Measurements from ENCODE around the gene AIF1L. TPM values are rescaled to one million over a fixed set of nuclear protein-coding genes. Genes with fewer than 3 reads are reported as not detected.

AIF1L gene
- total and polyA plus RNA-seq, 4 donors = 0.61 to 1.8 (median 1.2) TPM

DNA sequence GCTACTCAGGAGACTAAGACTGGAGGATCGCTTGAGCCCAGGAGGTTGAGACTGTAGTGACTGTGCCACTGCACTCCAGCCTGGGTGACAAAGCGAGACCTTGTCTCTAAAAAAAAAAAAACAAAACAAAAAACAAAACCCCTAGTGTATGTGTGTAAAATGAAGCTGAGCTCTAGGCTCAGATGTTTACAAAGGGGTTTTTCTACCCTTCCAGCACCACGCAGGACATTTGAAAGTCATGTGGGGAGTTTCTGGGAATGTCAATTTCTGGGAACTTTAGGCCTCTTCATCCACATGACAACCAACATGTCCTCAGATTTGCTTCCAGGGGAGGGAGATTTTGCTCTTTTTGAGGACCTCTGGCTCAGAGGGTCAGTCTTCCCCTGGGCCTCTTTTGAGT, 42.4 kb upstream of the AIF1L start:
- no peak for DNase-seq (ENCODE audit: low spot score)
- no peak for TF ChIP-seq JUND (IDR thresholded peaks at IDR 0.05)
- no peak for TF ChIP-seq TAF1 (conservative IDR thresholded peaks at IDR 0.05)
- TF ChIP-seq YY1 (IDR thresholded peaks at IDR 0.05) = no peak
- no peak for TF ChIP-seq MAX (IDR thresholded peaks at IDR 0.05)
- TF ChIP-seq SP1 (IDR thresholded peaks at IDR 0.05) = no peak
- TF ChIP-seq HNF4G (IDR thresholded peaks at IDR 0.05) = no peak
- no peak for TF ChIP-seq FOXA1 (IDR thresholded peaks at IDR 0.05)
- no peak for TF ChIP-seq RXRA (IDR thresholded peaks at IDR 0.05)
- no peak for TF ChIP-seq HNF4A (conservative IDR thresholded peaks at IDR 0.05)
- no peak for TF ChIP-seq FOXA2 (IDR thresholded peaks at IDR 0.05)
- 88% methylated on average over 3 of the region's 3 CpGs for WGBS

DNA sequence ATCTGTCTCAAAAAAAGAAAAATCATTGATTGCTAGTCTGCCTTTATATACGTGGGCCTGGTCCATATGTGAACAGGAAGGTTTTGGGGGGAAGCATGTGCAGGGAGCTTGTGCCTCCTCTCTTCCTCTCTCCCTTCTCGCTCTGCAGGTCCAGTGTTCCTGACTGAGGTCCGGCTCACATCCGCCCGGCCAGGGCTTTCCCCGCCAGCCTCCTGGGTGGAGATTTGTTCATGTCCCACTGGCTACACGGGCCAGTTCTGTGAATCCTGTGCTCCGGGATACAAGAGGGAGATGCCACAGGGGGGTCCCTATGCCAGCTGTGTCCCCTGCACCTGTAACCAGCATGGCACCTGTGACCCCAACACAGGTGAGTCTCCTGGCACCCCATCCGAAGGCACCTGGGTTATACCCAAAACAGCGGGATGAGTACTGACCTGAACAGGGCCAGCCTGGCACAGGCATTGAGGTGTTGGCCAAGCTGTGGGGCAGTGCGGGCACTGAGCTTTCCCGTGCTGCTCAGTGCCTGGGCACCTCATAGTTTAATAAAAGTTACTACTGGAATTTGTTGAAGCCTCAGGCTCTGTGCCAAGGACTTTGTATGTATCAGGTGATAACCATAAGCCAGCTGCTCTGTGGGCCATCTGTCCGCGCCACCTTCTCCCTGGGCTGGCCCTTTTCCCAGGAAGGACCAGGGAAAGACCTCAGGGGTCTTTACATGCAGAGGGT, 39.4 kb upstream of the AIF1L start:
- no peak overlapping the region for H3K27ac ChIP-seq (ENCODE audit: low read depth in 1 of 2, low read length in 2 of 2)
- H3K4me1 ChIP-seq (ENCODE audit: control insufficient read depth in 4 of 4, insufficient read depth in 4 of 4, low read length in 3 of 4) = no peaks in the 10 kb centered on the region
- H3K9me3 ChIP-seq (ENCODE audit: control insufficient read depth in 4 of 4, low read length in 3 of 4) = no peaks in the 10 kb centered on the region
- 89% methylated on average over 14 of the region's 14 CpGs for WGBS
- no peaks in the 10 kb centered on the region for H3K36me3 ChIP-seq (ENCODE audit: control insufficient read depth in 4 of 4, insufficient read depth in 3 of 4, low read depth in 1 of 4, low read length in 3 of 4)
- no peak overlapping the region for H3K9ac ChIP-seq (ENCODE audit: low read depth in 1 of 2, low read length in 2 of 2)
- H3K4me3 ChIP-seq (ENCODE audit: low read depth in 1 of 3, low read length in 3 of 3) = no peak overlapping the region
- H3K27me3 ChIP-seq (ENCODE audit: control insufficient read depth in 4 of 4, insufficient read depth in 4 of 4, low read length in 3 of 4) = peaks cover 0 to 7% (median 0%) of the 10 kb centered on the region in 4 donors
- TF ChIP-seq HNF4A (conservative IDR thresholded peaks at IDR 0.05) (no peak), FOXA2 (IDR thresholded peaks at IDR 0.05) (no peak), JUND (IDR thresholded peaks at IDR 0.05) (no peak), GABPA (IDR thresholded peaks at IDR 0.05 in 1 of 2, conservative IDR thresholded peaks at IDR 0.05 in 1 of 2) (no peak), TAF1 (conservative IDR thresholded peaks at IDR 0.05) (no peak), YY1 (IDR thresholded peaks at IDR 0.05) (no peak), HNF4G (IDR thresholded peaks at IDR 0.05) (no peak), MAX (IDR thresholded peaks at IDR 0.05) (no peak)
- TF ChIP-seq, protein P1, sequence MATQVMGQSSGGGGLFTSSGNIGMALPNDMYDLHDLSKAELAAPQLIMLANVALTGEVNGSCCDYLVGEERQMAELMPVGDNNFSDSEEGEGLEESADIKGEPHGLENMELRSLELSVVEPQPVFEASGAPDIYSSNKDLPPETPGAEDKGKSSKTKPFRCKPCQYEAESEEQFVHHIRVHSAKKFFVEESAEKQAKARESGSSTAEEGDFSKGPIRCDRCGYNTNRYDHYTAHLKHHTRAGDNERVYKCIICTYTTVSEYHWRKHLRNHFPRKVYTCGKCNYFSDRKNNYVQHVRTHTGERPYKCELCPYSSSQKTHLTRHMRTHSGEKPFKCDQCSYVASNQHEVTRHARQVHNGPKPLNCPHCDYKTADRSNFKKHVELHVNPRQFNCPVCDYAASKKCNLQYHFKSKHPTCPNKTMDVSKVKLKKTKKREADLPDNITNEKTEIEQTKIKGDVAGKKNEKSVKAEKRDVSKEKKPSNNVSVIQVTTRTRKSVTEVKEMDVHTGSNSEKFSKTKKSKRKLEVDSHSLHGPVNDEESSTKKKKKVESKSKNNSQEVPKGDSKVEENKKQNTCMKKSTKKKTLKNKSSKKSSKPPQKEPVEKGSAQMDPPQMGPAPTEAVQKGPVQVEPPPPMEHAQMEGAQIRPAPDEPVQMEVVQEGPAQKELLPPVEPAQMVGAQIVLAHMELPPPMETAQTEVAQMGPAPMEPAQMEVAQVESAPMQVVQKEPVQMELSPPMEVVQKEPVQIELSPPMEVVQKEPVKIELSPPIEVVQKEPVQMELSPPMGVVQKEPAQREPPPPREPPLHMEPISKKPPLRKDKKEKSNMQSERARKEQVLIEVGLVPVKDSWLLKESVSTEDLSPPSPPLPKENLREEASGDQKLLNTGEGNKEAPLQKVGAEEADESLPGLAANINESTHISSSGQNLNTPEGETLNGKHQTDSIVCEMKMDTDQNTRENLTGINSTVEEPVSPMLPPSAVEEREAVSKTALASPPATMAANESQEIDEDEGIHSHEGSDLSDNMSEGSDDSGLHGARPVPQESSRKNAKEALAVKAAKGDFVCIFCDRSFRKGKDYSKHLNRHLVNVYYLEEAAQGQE (IDR thresholded peaks at IDR 0.05) = no peak
- TF ChIP-seq, protein P2, sequence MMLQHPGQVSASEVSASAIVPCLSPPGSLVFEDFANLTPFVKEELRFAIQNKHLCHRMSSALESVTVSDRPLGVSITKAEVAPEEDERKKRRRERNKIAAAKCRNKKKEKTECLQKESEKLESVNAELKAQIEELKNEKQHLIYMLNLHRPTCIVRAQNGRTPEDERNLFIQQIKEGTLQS (IDR thresholded peaks at IDR 0.05) = no peak
- TF ChIP-seq, protein P3, sequence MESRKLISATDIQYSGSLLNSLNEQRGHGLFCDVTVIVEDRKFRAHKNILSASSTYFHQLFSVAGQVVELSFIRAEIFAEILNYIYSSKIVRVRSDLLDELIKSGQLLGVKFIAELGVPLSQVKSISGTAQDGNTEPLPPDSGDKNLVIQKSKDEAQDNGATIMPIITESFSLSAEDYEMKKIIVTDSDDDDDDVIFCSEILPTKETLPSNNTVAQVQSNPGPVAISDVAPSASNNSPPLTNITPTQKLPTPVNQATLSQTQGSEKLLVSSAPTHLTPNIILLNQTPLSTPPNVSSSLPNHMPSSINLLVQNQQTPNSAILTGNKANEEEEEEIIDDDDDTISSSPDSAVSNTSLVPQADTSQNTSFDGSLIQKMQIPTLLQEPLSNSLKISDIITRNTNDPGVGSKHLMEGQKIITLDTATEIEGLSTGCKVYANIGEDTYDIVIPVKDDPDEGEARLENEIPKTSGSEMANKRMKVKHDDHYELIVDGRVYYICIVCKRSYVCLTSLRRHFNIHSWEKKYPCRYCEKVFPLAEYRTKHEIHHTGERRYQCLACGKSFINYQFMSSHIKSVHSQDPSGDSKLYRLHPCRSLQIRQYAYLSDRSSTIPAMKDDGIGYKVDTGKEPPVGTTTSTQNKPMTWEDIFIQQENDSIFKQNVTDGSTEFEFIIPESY (IDR thresholded peaks at IDR 0.05) = no peak
- TF ChIP-seq, protein P4, sequence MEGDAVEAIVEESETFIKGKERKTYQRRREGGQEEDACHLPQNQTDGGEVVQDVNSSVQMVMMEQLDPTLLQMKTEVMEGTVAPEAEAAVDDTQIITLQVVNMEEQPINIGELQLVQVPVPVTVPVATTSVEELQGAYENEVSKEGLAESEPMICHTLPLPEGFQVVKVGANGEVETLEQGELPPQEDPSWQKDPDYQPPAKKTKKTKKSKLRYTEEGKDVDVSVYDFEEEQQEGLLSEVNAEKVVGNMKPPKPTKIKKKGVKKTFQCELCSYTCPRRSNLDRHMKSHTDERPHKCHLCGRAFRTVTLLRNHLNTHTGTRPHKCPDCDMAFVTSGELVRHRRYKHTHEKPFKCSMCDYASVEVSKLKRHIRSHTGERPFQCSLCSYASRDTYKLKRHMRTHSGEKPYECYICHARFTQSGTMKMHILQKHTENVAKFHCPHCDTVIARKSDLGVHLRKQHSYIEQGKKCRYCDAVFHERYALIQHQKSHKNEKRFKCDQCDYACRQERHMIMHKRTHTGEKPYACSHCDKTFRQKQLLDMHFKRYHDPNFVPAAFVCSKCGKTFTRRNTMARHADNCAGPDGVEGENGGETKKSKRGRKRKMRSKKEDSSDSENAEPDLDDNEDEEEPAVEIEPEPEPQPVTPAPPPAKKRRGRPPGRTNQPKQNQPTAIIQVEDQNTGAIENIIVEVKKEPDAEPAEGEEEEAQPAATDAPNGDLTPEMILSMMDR (IDR thresholded peaks at IDR 0.05; ENCODE audit: low read depth, low read length, missing input control) = no peak
- DNase-seq (ENCODE audit: low spot score) = no peak

More for the DNA sequence above, 42.4 kb upstream of the AIF1L start:
- Histone ChIP-seq H3K9me3 (ENCODE audit: control insufficient read depth in 4 of 4, low read length in 3 of 4) (no peaks in the 10 kb centered on the region), H3K4me3 (ENCODE audit: low read depth in 1 of 3, low read length in 3 of 3) (no peak overlapping the region), H3K4me1 (ENCODE audit: control insufficient read depth in 4 of 4, insufficient read depth in 4 of 4, low read length in 3 of 4) (no peaks in the 10 kb centered on the region), H3K9ac (ENCODE audit: low read depth in 1 of 2, low read length in 2 of 2) (no peak overlapping the region), H3K27me3 (ENCODE audit: control insufficient read depth in 4 of 4, insufficient read depth in 4 of 4, low read length in 3 of 4) (peaks cover 0 to 5% (median 0%) of the 10 kb centered on the region in 4 donors), H3K36me3 (ENCODE audit: control insufficient read depth in 4 of 4, insufficient read depth in 3 of 4, low read depth in 1 of 4, low read length in 3 of 4) (no peaks in the 10 kb centered on the region), H3K27ac (ENCODE audit: low read depth in 1 of 2, low read length in 2 of 2) (no peak overlapping the region)
